Stromal cell of bone marrow (primary cell): Measurements from ENCODE around the gene CETN1.

ENCODE experiments used
- DNase-seq: peaks from one replicate; pipeline ENCODE4 v3.0.0-alpha.2; 2012; ENCODE audit warnings: low read depth

Gene CETN1

GRCh38 chr18:577643-578375, 2.4 kb upstream of the CETN1 start:
- no peak for DNase-seq

- no peak for DNase-seq
Measured at GRCh38 chr18:579238-579637, 942 bp upstream of the CETN1 start.

GRCh38 chr18:581096-581495, 916 bp downstream of the CETN1 start:
- DNase-seq = no peak

- no peak for DNase-seq
Measured at GRCh38 chr18:582465-582864, 2.3 kb downstream of the CETN1 start.

GRCh38 chr18:595068-595467, 14.9 kb downstream of the CETN1 start:
- no peak for DNase-seq

- no peak for DNase-seq
Measured at GRCh38 chr18:595571-595970, 15.4 kb downstream of the CETN1 start.

- no peak for DNase-seq
Measured at GRCh38 chr18:596288-596881, 16.2 kb downstream of the CETN1 start.

GRCh38 chr18:598124-598589, 18.0 kb downstream of the CETN1 start:
- no peak for DNase-seq

- DNase-seq = no peak
Measured at GRCh38 chr18:600107-600506, 19.9 kb downstream of the CETN1 start.

GRCh38 chr18:604771-605170, 24.6 kb downstream of the CETN1 start:
- DNase-seq = no peak

GRCh38 chr18:607930-608329, 27.8 kb downstream of the CETN1 start:
- DNase-seq = no peak

GRCh38 chr18:610214-610928, 30.2 kb downstream of the CETN1 start:
- no peak for DNase-seq

GRCh38 chr18:612156-612555, 32.0 kb downstream of the CETN1 start:
- DNase-seq = no peak

- DNase-seq = no peak
Measured at GRCh38 chr18:614193-614592, 34.0 kb downstream of the CETN1 start.

GRCh38 chr18:615092-615521, 34.9 kb downstream of the CETN1 start:
- no peak for DNase-seq

GRCh38 chr18:615773-616172, 35.6 kb downstream of the CETN1 start:
- no peak for DNase-seq

GRCh38 chr18:616380-616995, 36.3 kb downstream of the CETN1 start:
- peak; percentile 31 for DNase-seq

- DNase-seq = no peak
Measured at GRCh38 chr18:617970-618504, 37.9 kb downstream of the CETN1 start.

- DNase-seq = no peak
Measured at GRCh38 chr18:618618-619017, 38.4 kb downstream of the CETN1 start.

- DNase-seq = peak; percentile 36
Measured at GRCh38 chr18:621291-622043, 41.3 kb downstream of the CETN1 start.

GRCh38 chr18:622289-622688, 42.1 kb downstream of the CETN1 start:
- DNase-seq = no peak
